ENCODE results near the gene CNTNAP5. TPM values are rescaled to one million over a fixed set of nuclear protein-coding genes. Genes with fewer than 3 reads are reported as not detected.

The CNTNAP5 gene
- total and polyA plus RNA-seq, 4 experiments from 2014 or later, result not detected

GRCh38 chr2:124025891-124026434 is 876 bp downstream of the CNTNAP5 start:
- H3K27ac Mint-ChIP-seq, result no peak overlapping the region
- Histone ChIP-seq H3K36me3 (ENCODE audit: insufficient read depth, low read length) (no peaks in the 10 kb centered on the region), H3K4me1 (ENCODE audit: insufficient read depth, low read length) (no peaks in the 10 kb centered on the region), H3K9me3 (ENCODE audit: control insufficient read depth in 1 of 2, low read length in 2 of 2) (no peaks in the 10 kb centered on the region), H3K27me3 (ENCODE audit: insufficient read depth, low read length) (no peaks in the 10 kb centered on the region), H3K27ac (ENCODE audit: low read depth, low read length) (no peak overlapping the region), H3K4me3 (ENCODE audit: low read length in 2 of 2) (no peak overlapping the region)
- H3K27me3 Mint-ChIP-seq, result peaks cover 5 to 14% of the 10 kb centered on the region in 2 donors
- no peak for DNase-seq
- H3K4me3 Mint-ChIP-seq, result no peak overlapping the region
- peaks cover 0 to 20% (median 14%) of the 10 kb centered on the region in 8 donors for H3K9me3 Mint-ChIP-seq
- ChIA-PET CTCF (ENCODE audit: partially characterized antibody) (no interaction called here), POLR2A (ENCODE audit: partially characterized antibody) (no interaction called here)
- intact Hi-C loops (cut with micrococcal nuclease), result no loop called here
- no peaks in the 10 kb centered on the region for H3K36me3 Mint-ChIP-seq
- H3K4me1 Mint-ChIP-seq, result no peaks in the 10 kb centered on the region

- no peak for DNase-seq
These were observed 1.4 kb downstream of the CNTNAP5 start for GRCh38 chr2:124026503-124026902.

GRCh38 chr2:124027182-124027581 is 2.1 kb downstream of the CNTNAP5 start:
- CTCF ChIA-PET (ENCODE audit: partially characterized antibody), result no interaction called here
- no peaks in the 10 kb centered on the region for H3K4me1 ChIP-seq (ENCODE audit: insufficient read depth, low read length)
- H3K27ac ChIP-seq (ENCODE audit: low read depth, low read length), result no peak overlapping the region
- no peak overlapping the region for H3K4me3 ChIP-seq (ENCODE audit: low read length in 2 of 2)
- no peaks in the 10 kb centered on the region for H3K9me3 ChIP-seq (ENCODE audit: control insufficient read depth in 1 of 2, low read length in 2 of 2)
- H3K4me1 Mint-ChIP-seq, result no peaks in the 10 kb centered on the region
- H3K27ac Mint-ChIP-seq, result no peak overlapping the region
- H3K36me3 Mint-ChIP-seq, result no peaks in the 10 kb centered on the region
- H3K27me3 ChIP-seq (ENCODE audit: insufficient read depth, low read length), result no peaks in the 10 kb centered on the region
- peaks cover 0 to 21% (median 13%) of the 10 kb centered on the region in 8 donors for H3K9me3 Mint-ChIP-seq
- H3K36me3 ChIP-seq (ENCODE audit: insufficient read depth, low read length), result no peaks in the 10 kb centered on the region
- H3K27me3 Mint-ChIP-seq, result peaks cover 5 to 14% of the 10 kb centered on the region in 2 donors
- POLR2A ChIA-PET (ENCODE audit: partially characterized antibody), result no interaction called here
- no peak overlapping the region for H3K4me3 Mint-ChIP-seq
- no peak for DNase-seq
- intact Hi-C loops (cut with micrococcal nuclease), result no loop called here

More at GRCh38 chr2:124026503-124026902, 1.4 kb downstream of the CNTNAP5 start:
- no peak overlapping the region for H3K4me3 ChIP-seq (ENCODE audit: low read length in 2 of 2)
- intact Hi-C loops (cut with micrococcal nuclease), result no loop called here
- H3K9me3 ChIP-seq (ENCODE audit: control insufficient read depth in 1 of 2, low read length in 2 of 2), result no peaks in the 10 kb centered on the region
- CTCF ChIA-PET (ENCODE audit: partially characterized antibody), result no interaction called here
- H3K36me3 ChIP-seq (ENCODE audit: insufficient read depth, low read length), result no peaks in the 10 kb centered on the region
- Mint-ChIP-seq H3K27me3 (peaks cover 5 to 14% of the 10 kb centered on the region in 2 donors), H3K4me1 (no peaks in the 10 kb centered on the region), H3K9me3 (peaks cover 0 to 20% (median 13%) of the 10 kb centered on the region in 8 donors), H3K27ac (no peak overlapping the region), H3K36me3 (no peaks in the 10 kb centered on the region), H3K4me3 (no peak overlapping the region)
- H3K4me1 ChIP-seq (ENCODE audit: insufficient read depth, low read length), result no peaks in the 10 kb centered on the region
- POLR2A ChIA-PET (ENCODE audit: partially characterized antibody), result no interaction called here
- no peak overlapping the region for H3K27ac ChIP-seq (ENCODE audit: low read depth, low read length)
- no peaks in the 10 kb centered on the region for H3K27me3 ChIP-seq (ENCODE audit: insufficient read depth, low read length)

- Histone ChIP-seq H3K4me1 (ENCODE audit: insufficient read depth, low read length) (no peaks in the 10 kb centered on the region), H3K4me3 (ENCODE audit: low read length in 2 of 2) (no peak overlapping the region), H3K27me3 (ENCODE audit: insufficient read depth, low read length) (no peaks in the 10 kb centered on the region), H3K36me3 (ENCODE audit: insufficient read depth, low read length) (no peaks in the 10 kb centered on the region), H3K9me3 (ENCODE audit: control insufficient read depth in 1 of 2, low read length in 2 of 2) (no peaks in the 10 kb centered on the region), H3K27ac (ENCODE audit: low read depth, low read length) (no peak overlapping the region)
- CTCF ChIA-PET (ENCODE audit: partially characterized antibody), result no interaction called here
- no peak for DNase-seq
- Mint-ChIP-seq H3K4me1 (no peaks in the 10 kb centered on the region), H3K4me3 (no peak overlapping the region), H3K36me3 (no peaks in the 10 kb centered on the region), H3K27ac (no peak overlapping the region), H3K27me3 (no peaks in the 10 kb centered on the region), H3K9me3 (peaks cover 0 to 13% (median 3%) of the 10 kb centered on the region in 8 donors)
- POLR2A ChIA-PET (ENCODE audit: partially characterized antibody), result no interaction called here
- intact Hi-C loops (cut with micrococcal nuclease), result no loop called here
These were observed 7.7 kb downstream of the CNTNAP5 start for GRCh38 chr2:124032799-124033198.

GRCh38 chr2:124034265-124034664 is 9.2 kb downstream of the CNTNAP5 start:
- ChIA-PET CTCF (ENCODE audit: partially characterized antibody) (no interaction called here), POLR2A (ENCODE audit: partially characterized antibody) (no interaction called here)
- Mint-ChIP-seq H3K36me3 (no peaks in the 10 kb centered on the region), H3K4me3 (no peak overlapping the region), H3K4me1 (no peaks in the 10 kb centered on the region), H3K9me3 (peaks cover 0 to 13% (median 3%) of the 10 kb centered on the region in 8 donors), H3K27ac (no peak overlapping the region), H3K27me3 (no peaks in the 10 kb centered on the region)
- Histone ChIP-seq H3K27ac (ENCODE audit: low read depth, low read length) (no peak overlapping the region), H3K9me3 (ENCODE audit: control insufficient read depth in 1 of 2, low read length in 2 of 2) (no peaks in the 10 kb centered on the region), H3K4me1 (ENCODE audit: insufficient read depth, low read length) (no peaks in the 10 kb centered on the region), H3K36me3 (ENCODE audit: insufficient read depth, low read length) (no peaks in the 10 kb centered on the region), H3K4me3 (ENCODE audit: low read length in 2 of 2) (no peak overlapping the region), H3K27me3 (ENCODE audit: insufficient read depth, low read length) (no peaks in the 10 kb centered on the region)
- no peak for DNase-seq
- intact Hi-C loops (cut with micrococcal nuclease), result no loop called here

- CTCF ChIA-PET (ENCODE audit: partially characterized antibody), result no interaction called here
These were observed 9.9 kb downstream of the CNTNAP5 start for GRCh38 chr2:124035001-124035400.

GRCh38 chr2:124039032-124039431 is 13.9 kb downstream of the CNTNAP5 start:
- no peak for DNase-seq
- no peaks in the 10 kb centered on the region for H3K36me3 Mint-ChIP-seq
- intact Hi-C loops (cut with micrococcal nuclease), result no loop called here
- no peak overlapping the region for H3K27ac Mint-ChIP-seq
- no peak overlapping the region for H3K4me3 ChIP-seq (ENCODE audit: low read length in 2 of 2)
- ChIA-PET POLR2A (ENCODE audit: partially characterized antibody) (no interaction called here), CTCF (ENCODE audit: partially characterized antibody) (no interaction called here)
- no peaks in the 10 kb centered on the region for H3K27me3 ChIP-seq (ENCODE audit: insufficient read depth, low read length)
- no peaks in the 10 kb centered on the region for H3K36me3 ChIP-seq (ENCODE audit: insufficient read depth, low read length)
- no peaks in the 10 kb centered on the region for H3K4me1 Mint-ChIP-seq
- no peaks in the 10 kb centered on the region for H3K9me3 ChIP-seq (ENCODE audit: control insufficient read depth in 1 of 2, low read length in 2 of 2)
- H3K4me3 Mint-ChIP-seq, result no peak overlapping the region
- no peak overlapping the region for H3K27ac ChIP-seq (ENCODE audit: low read depth, low read length)
- no peaks in the 10 kb centered on the region for H3K27me3 Mint-ChIP-seq
- H3K9me3 Mint-ChIP-seq, result peaks cover 0 to 7% (median under 1%) of the 10 kb centered on the region in 8 donors
- H3K4me1 ChIP-seq (ENCODE audit: insufficient read depth, low read length), result no peaks in the 10 kb centered on the region

More at GRCh38 chr2:124035001-124035400, 9.9 kb downstream of the CNTNAP5 start:
- Mint-ChIP-seq H3K36me3 (no peaks in the 10 kb centered on the region), H3K4me3 (no peak overlapping the region), H3K27ac (peak overlapping the region in 1 of 7 donors; percentile 26), H3K27me3 (no peaks in the 10 kb centered on the region), H3K9me3 (peaks cover 0 to 11% (median 3%) of the 10 kb centered on the region in 8 donors), H3K4me1 (no peaks in the 10 kb centered on the region)
- intact Hi-C loops (cut with micrococcal nuclease), result no loop called here
- H3K27me3 ChIP-seq (ENCODE audit: insufficient read depth, low read length), result no peaks in the 10 kb centered on the region
- POLR2A ChIA-PET (ENCODE audit: partially characterized antibody), result no interaction called here
- H3K36me3 ChIP-seq (ENCODE audit: insufficient read depth, low read length), result no peaks in the 10 kb centered on the region
- no peak overlapping the region for H3K4me3 ChIP-seq (ENCODE audit: low read length in 2 of 2)
- no peaks in the 10 kb centered on the region for H3K9me3 ChIP-seq (ENCODE audit: control insufficient read depth in 1 of 2, low read length in 2 of 2)
- H3K27ac ChIP-seq (ENCODE audit: low read depth, low read length), result no peak overlapping the region
- no peak for DNase-seq
- no peaks in the 10 kb centered on the region for H3K4me1 ChIP-seq (ENCODE audit: insufficient read depth, low read length)
